HFF-Myc (cell line): ENCODE measurements around the gene AKT3.

ENCODE experiments used
- DNase-seq: peaks from one replicate; pipeline ENCODE4 v3.0.0-alpha.2; 2011; ENCODE audit warnings: low read depth; ENCODE audit errors: extremely low read depth
- H3K4me3 ChIP-seq: replicated peaks from 2 replicates; pipeline ENCODE4 v1.5.1; 2011; ENCODE audit warnings: low read depth, mild to moderate bottlenecking, control low read depth, low read length
- TF ChIP-seq, protein P1 (sequence below): IDR thresholded peaks from 2 replicates; pipeline ENCODE4 v1.5.1; 2012; ENCODE audit warnings: mild to moderate bottlenecking, low read depth, low read length, control low read depth; ENCODE audit errors: missing control alignments

AKT3 gene

DNA sequence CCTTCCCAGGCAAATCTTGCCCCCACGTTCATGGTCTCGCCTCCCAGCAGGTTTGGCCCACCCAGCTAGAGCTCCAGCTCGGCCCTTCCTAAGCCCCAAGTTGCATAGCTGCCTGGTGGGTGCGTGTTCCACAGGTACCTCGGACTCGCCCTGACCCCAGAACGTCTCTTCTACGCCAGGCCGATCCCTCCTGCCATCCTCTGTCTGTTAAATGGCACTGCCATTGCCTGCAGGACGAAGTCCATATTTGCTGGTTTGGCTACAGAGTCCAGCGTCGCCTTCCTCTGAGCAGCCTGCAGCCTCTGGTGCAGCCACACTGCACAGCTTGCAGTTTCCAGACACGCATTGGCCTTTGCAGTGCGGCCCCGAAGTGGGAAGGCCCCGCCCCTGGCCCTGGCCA, 366.1 kb downstream of the AKT3 start:
- no peak for DNase-seq
- no peak overlapping the region for H3K4me3 ChIP-seq
- TF ChIP-seq, protein P1, sequence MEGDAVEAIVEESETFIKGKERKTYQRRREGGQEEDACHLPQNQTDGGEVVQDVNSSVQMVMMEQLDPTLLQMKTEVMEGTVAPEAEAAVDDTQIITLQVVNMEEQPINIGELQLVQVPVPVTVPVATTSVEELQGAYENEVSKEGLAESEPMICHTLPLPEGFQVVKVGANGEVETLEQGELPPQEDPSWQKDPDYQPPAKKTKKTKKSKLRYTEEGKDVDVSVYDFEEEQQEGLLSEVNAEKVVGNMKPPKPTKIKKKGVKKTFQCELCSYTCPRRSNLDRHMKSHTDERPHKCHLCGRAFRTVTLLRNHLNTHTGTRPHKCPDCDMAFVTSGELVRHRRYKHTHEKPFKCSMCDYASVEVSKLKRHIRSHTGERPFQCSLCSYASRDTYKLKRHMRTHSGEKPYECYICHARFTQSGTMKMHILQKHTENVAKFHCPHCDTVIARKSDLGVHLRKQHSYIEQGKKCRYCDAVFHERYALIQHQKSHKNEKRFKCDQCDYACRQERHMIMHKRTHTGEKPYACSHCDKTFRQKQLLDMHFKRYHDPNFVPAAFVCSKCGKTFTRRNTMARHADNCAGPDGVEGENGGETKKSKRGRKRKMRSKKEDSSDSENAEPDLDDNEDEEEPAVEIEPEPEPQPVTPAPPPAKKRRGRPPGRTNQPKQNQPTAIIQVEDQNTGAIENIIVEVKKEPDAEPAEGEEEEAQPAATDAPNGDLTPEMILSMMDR: no peak

DNA sequence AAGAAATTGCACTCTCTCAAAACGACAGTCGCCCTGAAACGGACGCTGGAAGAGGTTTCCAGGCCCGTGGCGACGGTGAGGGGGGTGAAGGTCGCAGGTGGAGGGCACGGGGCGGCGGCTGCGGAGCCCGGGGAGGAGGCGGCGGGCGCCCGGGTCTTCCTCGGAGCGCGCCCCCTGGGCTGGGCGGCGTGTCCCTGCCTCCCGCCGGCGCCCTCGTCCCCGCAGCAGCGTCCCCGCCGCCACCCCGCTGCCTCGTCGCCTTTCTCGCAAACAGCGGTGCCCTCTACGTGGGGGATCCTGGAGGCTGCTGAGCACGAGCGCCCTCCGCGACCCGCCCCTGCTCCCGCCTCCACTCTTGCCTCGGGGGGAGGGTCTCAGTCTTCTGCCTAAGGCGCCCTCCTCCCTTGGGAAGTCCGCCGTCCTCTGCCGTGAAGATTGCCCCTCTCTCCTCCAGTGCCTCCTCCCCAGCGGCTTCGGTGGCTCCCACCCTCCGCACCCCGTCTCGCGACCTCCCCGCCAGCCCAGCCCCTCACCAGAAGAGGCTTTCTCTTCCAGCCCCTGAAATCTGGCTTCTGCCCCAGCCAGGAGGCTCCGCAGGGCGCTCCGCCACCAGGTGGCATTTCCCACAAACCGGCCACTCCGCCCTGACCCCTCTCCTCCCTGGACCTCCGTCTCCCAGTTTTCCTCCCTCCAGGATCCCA, 366.8 kb downstream of the AKT3 start:
- peak overlapping the region; percentile 22 for H3K4me3 ChIP-seq
- no peak for DNase-seq
- TF ChIP-seq, protein P1: peak; percentile 28

DNA sequence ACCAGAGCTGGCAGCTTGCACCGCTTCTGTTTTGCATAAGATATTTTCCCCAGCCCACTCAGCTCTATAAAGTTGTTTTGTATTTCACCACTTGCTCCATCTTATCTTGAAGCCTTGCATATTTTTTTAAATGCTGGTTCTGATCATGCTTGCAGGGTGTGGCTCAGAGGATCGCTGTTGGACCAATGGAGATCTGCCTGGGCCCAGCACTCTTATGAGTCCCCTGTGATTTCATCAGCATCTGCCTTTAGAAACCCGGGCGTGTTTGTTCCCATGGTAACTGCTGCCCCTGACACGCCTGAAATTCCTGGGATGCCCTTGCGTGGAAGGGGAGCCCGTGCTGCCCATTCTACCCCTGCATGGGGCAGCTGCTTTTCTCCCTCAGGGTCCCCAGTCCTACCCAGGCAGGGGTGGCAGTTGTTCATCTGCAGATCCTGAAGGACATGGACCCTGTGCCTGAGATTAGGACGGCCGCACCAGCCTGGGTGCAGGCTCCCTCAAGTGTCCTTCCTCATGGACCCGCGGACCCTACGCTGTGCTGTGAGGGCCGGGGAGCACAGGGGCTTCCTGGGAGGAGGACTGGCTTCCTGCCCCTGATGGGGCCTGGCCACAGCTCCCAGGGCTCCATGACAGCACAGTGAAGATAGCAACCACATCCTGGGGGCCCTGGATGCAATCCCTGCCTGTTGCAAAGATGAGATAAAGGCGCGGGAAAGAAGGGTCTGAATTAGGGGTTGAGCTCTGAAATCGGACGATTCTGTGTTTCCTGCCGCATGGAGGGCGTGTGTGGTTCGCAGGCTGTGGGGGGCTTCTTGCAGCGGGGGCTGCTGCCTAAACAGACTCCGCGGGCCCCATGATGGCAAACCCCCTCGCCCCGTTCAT, 367.7 kb downstream of the AKT3 start:
- DNase-seq: no peak
- TF ChIP-seq, protein P1: no peak
- peak overlapping the region; percentile 22 for H3K4me3 ChIP-seq

DNA sequence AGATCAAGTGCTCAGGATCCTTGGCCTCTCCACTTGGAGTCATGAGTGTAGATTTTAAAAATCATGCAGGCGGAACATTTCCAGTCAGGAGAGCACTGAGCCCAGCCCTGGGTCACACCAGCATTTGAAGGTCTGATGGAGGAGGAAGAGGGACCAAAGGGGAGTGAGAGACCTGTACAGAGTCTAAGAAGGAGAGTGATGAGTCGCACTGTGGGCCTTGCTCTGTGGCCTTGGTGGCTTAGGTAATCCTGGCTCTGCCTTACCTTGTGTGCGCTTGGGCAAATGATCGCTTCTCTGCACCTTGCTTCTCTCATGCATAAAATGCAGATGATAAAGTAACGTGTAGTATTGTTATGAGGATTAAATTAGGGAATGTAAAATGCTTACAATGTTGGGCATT, 368.9 kb downstream of the AKT3 start:
- no peak for DNase-seq
- TF ChIP-seq, protein P1: no peak
- no peak overlapping the region for H3K4me3 ChIP-seq

DNA sequence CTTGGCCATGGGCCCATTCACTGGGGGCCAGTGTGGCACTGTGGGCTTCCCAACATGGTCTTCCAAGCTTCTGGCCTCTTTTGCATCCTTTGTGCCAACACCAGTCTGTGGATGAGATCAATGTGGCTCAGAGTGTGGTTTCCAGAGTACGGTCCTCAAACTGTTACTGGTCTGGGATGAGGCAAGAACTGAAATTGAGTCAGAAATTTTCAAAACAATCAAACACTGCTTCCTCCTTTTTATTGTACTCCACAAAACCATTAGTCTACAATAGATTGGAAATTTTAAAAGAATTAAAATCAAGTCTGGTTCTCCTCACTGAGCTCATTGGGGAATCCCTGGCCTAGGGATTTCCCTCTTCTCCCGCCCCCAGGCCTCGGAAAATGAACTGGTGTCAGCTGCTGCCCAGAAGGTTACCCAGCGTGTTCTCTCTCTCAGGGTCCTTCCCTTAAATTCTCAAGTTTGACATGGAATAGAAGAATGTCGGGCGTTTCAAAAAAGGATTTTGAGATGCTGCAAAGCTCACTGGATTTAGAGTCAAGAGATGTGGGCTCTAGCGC, 372.2 kb downstream of the AKT3 start:
- H3K4me3 ChIP-seq: no peak overlapping the region
- no peak for DNase-seq
- TF ChIP-seq, protein P1: no peak

DNA sequence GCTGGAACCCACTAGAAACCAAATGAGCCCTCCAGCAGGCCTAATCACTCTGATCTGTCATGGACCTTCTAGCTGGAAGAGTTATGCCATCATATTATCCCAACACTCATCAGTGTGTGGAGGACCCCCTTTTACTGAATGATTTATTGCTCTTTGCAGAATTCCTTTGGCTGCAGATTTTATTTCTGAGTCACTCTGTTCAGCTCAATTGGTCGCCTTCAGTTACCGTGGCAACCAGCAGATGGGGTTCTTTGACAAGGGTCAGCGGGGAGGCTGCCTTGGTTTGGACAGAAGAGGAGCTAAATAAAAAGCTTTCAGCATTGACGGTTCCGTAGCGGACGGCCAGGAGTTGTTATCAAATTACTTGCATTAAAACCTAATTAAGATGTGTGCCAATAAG, 374.1 kb downstream of the AKT3 start:
- no peak overlapping the region for H3K4me3 ChIP-seq
- no peak for DNase-seq
- TF ChIP-seq, protein P1: no peak
